ENCODE data around the gene DISC1. TPM values are rescaled to one million over a fixed set of nuclear protein-coding genes. Genes with fewer than 3 reads are reported as not detected.

DISC1 gene
- total RNA-seq, 1 donor from 2014 or later: 13.6 TPM

- DNase-seq (no peak), ATAC-seq (no peak)
- no peaks in the 10 kb centered on the region for H3K27me3 ChIP-seq (ENCODE audit: low read depth)
- H3K4me1 ChIP-seq: no peaks in the 10 kb centered on the region
- intact Hi-C loops (cut with DNase I): no loop called here
- H3K9me3 ChIP-seq: no peaks in the 10 kb centered on the region
- no peak for TF ChIP-seq CTCF (IDR thresholded peaks at IDR 0.05)
- no peaks in the 10 kb centered on the region for H3K36me3 ChIP-seq
- H3K4me3 ChIP-seq: no peak overlapping the region
- no peak overlapping the region for H3K27ac ChIP-seq
Observed at GRCh38 chr1:232045139-232045994, 418.8 kb downstream of the DISC1 start.

- DNase-seq (no peak), ATAC-seq (peak in 1 of 2 donors; percentile 43)
- intact Hi-C loops (cut with DNase I): no loop called here
- H3K27me3 ChIP-seq (ENCODE audit: low read depth): no peaks in the 10 kb centered on the region
- no peak for TF ChIP-seq CTCF (IDR thresholded peaks at IDR 0.05)
- H3K9me3 ChIP-seq: no peaks in the 10 kb centered on the region
- no peak overlapping the region for H3K27ac ChIP-seq
- no peaks in the 10 kb centered on the region for H3K4me1 ChIP-seq
- H3K36me3 ChIP-seq: no peaks in the 10 kb centered on the region
- no peak overlapping the region for H3K4me3 ChIP-seq
Observed at GRCh38 chr1:232046451-232047306, 420.1 kb downstream of the DISC1 start.

- TF ChIP-seq CTCF (IDR thresholded peaks at IDR 0.05): no peak
- H3K36me3 ChIP-seq: no peaks in the 10 kb centered on the region
- H3K27me3 ChIP-seq (ENCODE audit: low read depth): no peaks in the 10 kb centered on the region
- no peak overlapping the region for H3K27ac ChIP-seq
- no peak overlapping the region for H3K4me3 ChIP-seq
- no peaks in the 10 kb centered on the region for H3K9me3 ChIP-seq
- no peaks in the 10 kb centered on the region for H3K4me1 ChIP-seq
- ATAC-seq (no peak), DNase-seq (no peak)
- intact Hi-C loops (cut with DNase I): no loop called here
Observed at GRCh38 chr1:232047473-232047872, 420.9 kb downstream of the DISC1 start.

- H3K4me1 ChIP-seq: no peaks in the 10 kb centered on the region
- TF ChIP-seq CTCF (IDR thresholded peaks at IDR 0.05): no peak
- intact Hi-C loops (cut with DNase I): no loop called here
- no peak overlapping the region for H3K4me3 ChIP-seq
- H3K27ac ChIP-seq: no peak overlapping the region
- no peaks in the 10 kb centered on the region for H3K27me3 ChIP-seq (ENCODE audit: low read depth)
- H3K9me3 ChIP-seq: no peaks in the 10 kb centered on the region
- ATAC-seq (no peak), DNase-seq (no peak)
- H3K36me3 ChIP-seq: no peaks in the 10 kb centered on the region
Observed at GRCh38 chr1:232048481-232048880, 421.9 kb downstream of the DISC1 start.

- no peaks in the 10 kb centered on the region for H3K36me3 ChIP-seq
- no peaks in the 10 kb centered on the region for H3K27me3 ChIP-seq (ENCODE audit: low read depth)
- no peaks in the 10 kb centered on the region for H3K9me3 ChIP-seq
- no peak overlapping the region for H3K4me3 ChIP-seq
- no peaks in the 10 kb centered on the region for H3K4me1 ChIP-seq
- ATAC-seq (no peak), DNase-seq (no peak)
- intact Hi-C loops (cut with DNase I): no loop called here
- no peak for TF ChIP-seq CTCF (IDR thresholded peaks at IDR 0.05)
- no peak overlapping the region for H3K27ac ChIP-seq
Observed at GRCh38 chr1:232049335-232049734, 422.7 kb downstream of the DISC1 start.

Data from lower lobe of right lung (tissue), 2 donors.